Measurements from ENCODE around the gene PPIE. TPM values are rescaled to one million over a fixed set of nuclear protein-coding genes. Genes with fewer than 3 reads are reported as not detected.

PPIE gene
- 28.7 and 33.8 TPM in 2 replicates for total RNA-seq

DNA sequence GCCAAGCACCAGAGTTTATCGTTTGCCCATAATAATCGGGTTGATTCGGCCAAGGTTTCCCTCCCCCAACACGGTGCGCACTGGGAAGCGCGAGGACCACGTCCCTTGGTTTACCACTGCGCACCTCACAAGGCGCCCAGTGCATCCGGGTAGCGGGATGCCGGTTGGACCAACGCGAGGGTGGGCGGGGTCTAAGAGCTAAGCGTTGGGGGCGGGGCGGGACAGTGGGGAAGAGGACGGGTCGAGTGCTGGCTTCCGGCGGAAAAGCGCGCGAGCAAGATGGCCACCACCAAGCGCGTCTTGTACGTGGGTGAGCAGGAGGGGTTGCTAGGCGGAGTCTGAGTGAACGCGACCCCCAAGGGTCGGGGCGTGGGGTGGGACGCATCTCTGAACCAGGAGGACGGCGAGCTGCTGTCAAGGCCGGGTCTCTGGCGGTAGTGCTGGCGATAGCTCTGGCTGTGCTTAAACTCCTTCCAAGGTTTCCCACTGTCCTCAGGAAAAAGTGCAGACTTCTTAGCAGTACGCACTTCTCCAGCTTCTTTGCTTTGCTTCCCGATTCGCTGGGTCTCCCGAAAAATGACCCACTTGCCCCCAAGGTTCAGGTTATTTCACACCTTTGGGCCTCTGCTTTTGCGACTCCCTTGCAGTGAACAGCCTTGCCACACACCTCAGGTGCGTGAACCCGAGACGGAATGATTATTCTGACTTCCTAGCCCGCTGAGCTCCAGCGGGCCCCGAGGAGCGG lies at the start of gene PPIE:
Gene PPIE (plus strand): TSS at position 261 of the 745 bp plus-strand sequence. CDS start 19 bp downstream, at position 280.

DNA sequence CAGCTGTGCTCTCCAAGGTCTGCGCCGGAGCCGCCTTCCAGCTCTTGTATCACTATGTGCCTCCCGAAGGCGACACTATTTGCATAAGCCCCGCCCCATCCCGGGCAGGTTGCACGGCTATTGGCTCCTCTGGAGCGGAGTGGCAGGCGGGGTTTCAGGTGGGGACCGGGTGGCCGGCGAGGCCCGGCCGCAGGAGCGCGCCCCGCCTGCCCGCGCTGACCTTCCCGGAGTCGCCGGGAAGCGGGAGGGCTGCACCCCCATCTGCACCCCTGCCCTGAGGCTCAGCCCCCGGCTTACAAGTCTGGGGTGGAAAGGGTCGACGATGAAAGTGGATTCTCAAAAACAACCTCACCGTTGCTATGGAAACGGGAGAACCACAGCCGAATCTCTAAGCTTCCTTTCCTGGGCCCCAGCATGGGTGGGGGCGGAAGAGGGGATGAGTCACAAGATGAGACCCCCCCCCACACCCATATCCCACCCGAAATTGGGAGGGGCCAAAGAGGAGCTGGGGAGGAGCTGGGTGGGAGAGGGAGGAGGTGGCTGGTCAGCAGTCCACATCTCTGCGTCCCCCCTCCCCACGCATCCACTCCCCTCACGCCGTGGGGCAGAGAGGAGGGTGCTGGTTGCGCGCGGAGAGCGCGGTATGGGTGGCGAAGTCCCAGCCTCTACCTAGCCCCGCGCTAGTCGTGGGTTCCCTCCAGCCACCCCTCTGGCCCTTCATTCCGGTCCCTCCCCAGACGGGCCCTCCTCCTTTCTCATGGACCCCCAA lies 47.1 kb upstream of the PPIE start, which contains the start of gene HPCAL4:
Gene HPCAL4 (minus strand): TSS at position 51 of the 769 bp plus-strand sequence. CDS start 6,830 bp downstream, outside the sequence.

DNA sequence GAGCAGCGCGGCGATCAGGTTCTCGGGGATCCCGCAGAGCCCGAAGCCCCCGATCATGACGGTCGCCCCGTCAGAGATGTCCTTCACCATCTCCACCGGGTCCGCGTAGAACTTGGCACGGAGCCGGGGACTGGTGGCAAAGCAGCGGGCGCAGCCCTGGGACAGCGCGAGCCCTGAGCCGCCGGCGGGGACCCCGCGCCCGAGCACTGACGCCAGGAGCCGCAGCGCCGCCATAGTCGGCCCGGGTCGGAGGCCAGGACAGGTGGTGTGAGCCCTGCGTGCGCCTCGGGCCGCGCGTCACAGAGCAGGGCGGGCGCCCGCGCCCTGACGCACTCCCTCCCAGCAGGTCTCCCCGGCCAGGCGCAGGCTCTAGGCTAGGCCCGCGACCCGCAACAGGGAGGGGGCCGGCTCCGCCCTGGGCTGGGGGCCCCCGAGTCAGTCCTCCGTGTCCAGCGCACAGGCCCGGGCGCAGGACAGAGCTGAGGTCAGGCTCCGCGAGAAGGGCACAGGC lies 32.4 kb downstream of the PPIE start, which contains the start of gene OXCT2:
Gene OXCT2 (minus strand): TSS at position 327 of the 511 bp plus-strand sequence. CDS start 93 bp downstream, at position 234.

DNA sequence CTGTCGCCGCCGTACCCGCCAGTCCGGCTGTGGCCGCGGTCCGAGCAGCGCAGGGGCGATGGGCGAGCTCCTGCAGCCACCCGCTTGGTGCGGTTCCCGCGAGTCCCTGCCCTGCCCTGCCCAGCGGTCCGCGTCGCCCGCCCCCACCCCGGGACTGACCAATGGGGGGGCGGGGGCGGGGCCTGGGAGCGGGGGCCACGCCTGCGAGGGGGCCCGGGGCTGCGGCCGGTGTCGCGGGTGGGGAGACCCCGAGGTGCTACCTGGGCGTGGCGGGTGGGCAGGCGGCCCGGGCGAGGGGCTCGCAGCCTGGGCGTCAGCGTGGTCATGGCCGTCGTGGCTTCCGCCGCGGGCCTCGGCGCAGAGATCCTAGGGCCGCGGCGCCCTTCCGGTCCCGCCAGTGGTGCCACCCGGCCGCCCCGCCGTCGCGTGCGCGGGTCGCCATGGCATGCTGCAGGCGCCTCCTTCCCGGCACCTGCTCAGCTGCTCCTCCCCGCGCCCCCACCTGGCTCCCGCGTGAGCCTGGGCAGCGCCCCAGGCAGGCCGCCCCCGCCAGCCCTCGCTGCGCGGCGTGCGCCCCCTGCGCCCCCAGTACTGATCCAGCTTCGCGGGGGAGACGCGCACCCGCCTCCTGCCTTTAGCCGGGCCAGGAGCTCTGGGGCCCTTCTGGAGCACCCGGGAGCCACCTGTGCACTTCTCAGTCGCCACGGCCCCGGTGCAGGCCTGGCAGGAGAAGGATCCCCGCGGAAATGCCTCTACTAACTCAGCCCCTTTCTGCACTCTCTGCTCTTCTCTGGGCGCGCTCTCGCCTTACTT lies 50.3 kb downstream of the PPIE start, which contains the start of gene BMP8B:
Gene BMP8B (minus strand): TSS at position 108 of the 813 bp plus-strand sequence. CDS start 380 bp downstream, outside the sequence.

Small RNA genes within 50 kb of the gene (small RNA-seq; reads per million reads assigned to genes)
- not detected for gene AL033527.1
- not detected for gene RNU7-121P

Other genes starting within 250 kb of the PPIE start
- gene BMP8A, start 247.2 kb upstream of the PPIE start, total RNA-seq: not detected in 2 replicates
- 230 and 237 TPM in 2 replicates for gene PABPC4, start 162.1 kb upstream of the PPIE start, total RNA-seq
- not detected in 2 replicates for gene HEYL, start 99.2 kb upstream of the PPIE start, total RNA-seq
- gene NT5C1A, start 66.8 kb upstream of the PPIE start, total RNA-seq: not detected in 2 replicates
- not detected in 2 replicates for gene HPCAL4, start 47.4 kb upstream of the PPIE start, total RNA-seq
- 0.54 and 0.79 TPM in 2 replicates for gene OXCT2, start 32.5 kb downstream of the PPIE start, total RNA-seq
- gene BMP8B, start 50.0 kb downstream of the PPIE start, total RNA-seq: not detected in 2 replicates
- gene TRIT1, start 144.6 kb downstream of the PPIE start, total RNA-seq: 20.4 and 22.8 TPM in 2 replicates
- gene MYCL, start 163.0 kb downstream of the PPIE start, total RNA-seq: 1.6 and 2.7 TPM in 2 replicates
- 0.39 and 3.6 TPM in 2 replicates for gene MFSD2A, start 216.3 kb downstream of the PPIE start, total RNA-seq